GM19023 (cell line): Measurements from ENCODE around the gene EDEM3.

Experiments
- ATAC-seq: cut with Tn5 transposase; IDR thresholded peaks from one replicate; pipeline ENCODE4 v1.9.1; 2021; ENCODE audit warnings: mild to moderate bottlenecking, moderate library complexity; ENCODE audit not compliant: unreplicated experiment

EDEM3 gene

DNA sequence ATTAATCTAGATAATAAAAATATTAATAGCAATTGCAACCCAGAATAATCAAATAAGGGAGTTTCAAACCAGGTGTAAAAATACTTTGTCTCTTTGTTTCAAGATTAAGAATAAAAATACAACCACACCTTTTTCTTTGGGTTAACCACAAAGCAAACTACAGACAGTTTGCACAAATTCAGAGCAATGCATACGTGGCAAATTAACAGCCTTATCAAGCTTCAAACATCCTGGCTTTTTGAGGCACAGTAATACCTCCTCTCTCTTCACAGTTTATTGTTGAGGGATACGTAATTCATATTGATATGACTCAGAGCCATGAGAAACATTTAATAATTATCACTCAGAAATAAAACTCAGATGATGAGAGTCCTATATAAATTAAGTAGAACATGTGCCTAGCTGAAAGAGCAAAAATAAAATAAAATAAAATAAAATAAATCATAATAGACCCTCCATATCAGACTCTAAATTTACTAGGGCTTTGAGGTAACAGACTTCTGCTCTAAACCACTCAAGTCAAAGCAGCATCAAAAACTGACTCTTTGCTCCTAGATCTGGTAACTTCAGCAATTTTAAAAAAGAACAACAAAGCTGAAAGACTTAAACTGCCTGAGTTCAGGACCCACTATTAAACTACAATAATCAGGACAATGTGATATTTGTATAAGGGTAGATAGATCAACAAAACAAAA, 11.4 kb downstream of the EDEM3 start:
- no peak for ATAC-seq

DNA sequence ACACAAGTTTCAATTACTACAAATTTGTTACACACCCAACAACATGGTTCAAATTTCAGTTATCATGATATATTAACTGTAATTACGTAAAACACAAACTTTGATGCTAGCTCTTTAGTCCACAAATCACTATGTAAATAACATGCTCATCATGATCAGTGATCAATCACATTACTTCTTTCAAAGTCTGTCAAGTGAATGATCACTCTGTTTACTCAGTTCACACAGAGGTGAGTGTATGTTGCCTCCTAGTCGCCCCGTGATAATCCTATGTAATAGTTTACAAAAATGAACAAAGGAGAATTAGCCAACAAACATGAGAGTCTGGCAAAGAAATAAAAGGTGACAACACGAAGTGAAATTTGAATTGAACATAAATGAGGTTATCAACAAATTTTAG, 14.3 kb downstream of the EDEM3 start:
- ATAC-seq: no peak

DNA sequence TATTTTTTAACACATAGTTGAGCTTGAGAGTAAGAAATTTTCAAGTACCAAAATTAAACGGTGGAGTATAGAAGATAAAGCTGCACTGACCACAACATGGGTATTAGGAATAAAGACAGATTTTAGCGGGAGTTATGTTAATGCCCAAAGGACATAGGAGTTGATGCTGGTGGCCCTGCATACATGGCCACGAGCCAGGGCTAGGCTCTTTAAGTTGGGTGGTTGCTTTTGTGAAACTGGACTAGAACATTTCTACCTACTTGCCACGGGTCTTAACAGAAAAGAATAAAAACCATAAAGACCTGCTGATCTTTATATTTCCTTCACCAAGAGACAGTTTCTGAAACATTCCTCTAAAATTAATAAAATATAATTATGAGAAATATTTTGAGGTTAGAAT, 14.9 kb downstream of the EDEM3 start:
- no peak for ATAC-seq

DNA sequence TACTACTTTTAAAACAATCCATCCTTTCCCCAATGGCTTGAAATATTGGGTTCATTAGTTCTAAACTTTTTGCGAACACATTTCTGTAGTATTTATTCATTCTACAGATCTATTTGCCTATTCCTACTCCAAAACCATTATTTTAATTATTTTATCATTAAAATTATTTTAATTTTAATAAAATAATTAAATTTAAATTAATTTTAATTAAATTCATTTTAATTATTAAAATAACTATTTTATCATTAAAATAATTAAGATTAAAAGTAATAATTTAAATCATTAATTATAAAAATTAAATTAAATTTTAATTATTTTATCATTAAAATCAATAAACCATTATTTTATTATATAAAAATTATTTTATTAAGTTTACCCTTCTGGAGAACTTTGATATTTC, 15.6 kb downstream of the EDEM3 start:
- ATAC-seq: no peak

GRCh38 chr1:184734980-184735379, 19.7 kb downstream of the EDEM3 start:
- ATAC-seq: no peak

- no peak for ATAC-seq
Observed at GRCh38 chr1:184724843-184725242, 29.8 kb downstream of the EDEM3 start.

DNA sequence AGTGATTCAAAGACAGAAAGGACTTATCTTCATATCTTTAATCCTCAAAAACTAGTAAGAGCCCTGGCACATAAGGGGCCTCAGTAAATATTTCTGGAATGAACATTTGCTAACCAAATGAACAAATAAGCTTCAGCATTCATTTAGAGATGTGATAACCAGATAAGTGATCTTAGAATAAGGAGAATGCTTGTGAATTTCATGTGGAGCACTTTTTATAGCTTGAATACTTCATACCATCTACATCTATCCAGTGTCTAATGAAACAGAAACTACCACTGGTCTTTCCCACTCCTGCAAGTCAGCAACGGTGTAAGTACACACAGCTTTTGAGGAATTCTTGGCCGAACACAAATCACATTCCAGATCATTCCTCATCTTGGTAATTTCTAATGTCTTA, 38.5 kb downstream of the EDEM3 start:
- no peak for ATAC-seq

- ATAC-seq: no peak
Observed at GRCh38 chr1:184709418-184709817, 45.2 kb downstream of the EDEM3 start.

DNA sequence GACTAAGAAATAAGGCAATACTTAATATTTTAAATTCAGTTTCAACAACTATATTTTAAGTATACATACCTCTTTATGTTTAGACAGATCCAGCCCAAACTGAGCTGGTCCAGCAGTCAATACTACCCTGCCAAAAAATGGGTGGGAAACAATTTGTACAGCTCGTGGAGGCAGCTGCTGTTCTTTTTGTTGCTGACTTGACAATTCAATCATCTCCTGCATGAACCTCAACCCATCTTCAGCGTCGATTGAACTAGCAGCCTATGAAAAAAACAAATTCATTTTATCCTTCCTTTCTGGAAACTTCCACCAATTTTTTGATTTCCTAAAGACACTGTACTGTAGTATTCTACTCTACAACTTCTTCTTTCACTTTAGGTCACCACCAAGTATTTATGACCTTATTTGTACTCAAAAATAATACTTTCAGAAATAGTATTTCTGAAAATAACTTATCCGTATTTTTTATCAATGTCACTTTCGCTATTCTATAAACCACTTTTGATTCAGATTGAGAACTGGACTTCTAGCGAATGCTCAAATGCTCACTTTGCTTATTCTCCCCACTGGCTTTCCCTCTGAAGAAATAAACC, 46.5 kb downstream of the EDEM3 start:
- ATAC-seq: no peak

GRCh38 chr1:184705271-184705670, 49.4 kb downstream of the EDEM3 start:
- ATAC-seq: no peak

DNA sequence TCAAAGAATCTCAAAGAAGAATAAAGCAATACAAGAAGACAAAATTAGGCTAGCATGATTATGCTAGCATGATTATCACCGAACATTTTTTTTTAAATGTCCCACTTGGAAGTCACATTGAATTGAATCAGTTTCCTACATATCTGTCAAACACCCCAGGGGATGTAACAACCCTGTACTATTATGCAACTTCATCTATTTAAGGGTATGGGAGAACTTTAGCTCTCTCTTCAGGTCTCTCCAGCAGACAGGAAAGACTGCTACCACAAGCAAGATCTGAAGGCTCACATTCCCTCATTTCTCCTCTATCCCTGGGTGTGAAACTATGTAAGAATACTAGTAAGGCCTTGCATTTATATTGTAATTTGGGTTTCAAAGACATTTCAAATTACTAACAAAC, 52.8 kb downstream of the EDEM3 start:
- ATAC-seq: no peak

GRCh38 chr1:184698969-184699368, 55.7 kb downstream of the EDEM3 start:
- no peak for ATAC-seq

DNA sequence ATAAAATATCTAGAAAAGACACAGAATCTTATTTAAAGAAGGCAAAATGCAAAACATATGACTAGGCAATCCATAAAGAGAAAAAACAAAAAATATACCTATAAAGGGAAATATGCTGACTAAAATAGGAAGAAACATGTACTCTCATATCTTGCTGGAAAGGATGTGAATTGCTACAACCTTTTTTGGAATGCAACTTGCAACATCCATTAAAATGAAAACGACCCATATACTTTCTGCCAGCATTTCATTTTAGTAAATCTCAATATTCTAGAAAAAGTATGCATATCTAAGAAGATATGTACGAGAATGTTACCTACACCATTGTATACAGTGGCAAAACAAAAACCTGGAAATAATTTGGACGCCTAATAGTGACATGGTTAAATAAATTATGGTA, 56.6 kb downstream of the EDEM3 start:
- no peak for ATAC-seq

- ATAC-seq: no peak
Observed at GRCh38 chr1:184696403-184696802, 58.3 kb downstream of the EDEM3 start.

DNA sequence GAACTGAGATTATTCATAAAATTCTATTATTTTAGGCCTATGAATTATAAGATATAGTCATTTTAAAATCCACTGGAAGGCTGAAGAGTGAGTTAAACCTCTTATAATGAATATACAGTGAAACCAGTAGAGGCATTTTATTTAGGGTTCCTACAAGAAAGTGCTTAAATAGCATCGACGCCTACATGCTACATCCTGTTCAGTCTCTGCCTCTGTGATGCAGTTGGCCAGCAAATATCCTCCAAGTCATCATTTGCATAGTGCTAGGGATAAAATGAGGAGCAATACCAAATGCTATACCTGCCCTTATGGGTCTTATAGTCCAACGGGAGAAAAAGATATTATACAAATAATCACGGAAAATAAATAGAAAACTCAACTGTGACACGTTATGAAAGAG, 59.6 kb downstream of the EDEM3 start:
- ATAC-seq: no peak

- no peak for ATAC-seq
Observed at GRCh38 chr1:184693011-184693410, 61.6 kb downstream of the EDEM3 start.

DNA sequence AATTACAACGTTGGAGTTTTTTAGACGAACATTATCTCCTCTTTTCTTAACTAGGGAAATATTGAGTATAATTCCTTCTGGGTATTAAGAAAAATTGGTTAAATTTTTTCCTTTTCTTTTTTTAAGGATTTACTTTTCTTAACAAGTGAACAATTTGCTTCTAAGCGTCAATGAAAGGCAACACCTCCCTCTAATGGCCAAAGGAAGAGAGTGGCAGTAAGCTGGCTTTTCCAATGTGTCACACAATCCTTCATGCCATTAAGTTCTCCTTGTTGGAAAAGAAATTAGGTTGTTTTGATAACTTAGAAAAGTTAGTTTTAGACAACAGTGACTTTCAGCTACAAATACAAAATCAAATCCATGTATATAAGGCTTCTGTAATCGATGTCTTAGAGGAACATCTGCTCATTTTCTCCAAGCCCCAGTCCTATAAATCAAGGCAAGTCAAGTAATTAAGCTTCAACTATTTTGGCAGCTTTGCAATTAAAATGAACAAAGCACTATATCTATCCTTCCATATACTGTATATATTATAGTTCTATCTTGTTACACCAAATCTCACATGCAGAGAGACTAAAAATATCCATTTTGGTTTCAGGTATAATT, 62.8 kb downstream of the EDEM3 start:
- no peak for ATAC-seq

DNA sequence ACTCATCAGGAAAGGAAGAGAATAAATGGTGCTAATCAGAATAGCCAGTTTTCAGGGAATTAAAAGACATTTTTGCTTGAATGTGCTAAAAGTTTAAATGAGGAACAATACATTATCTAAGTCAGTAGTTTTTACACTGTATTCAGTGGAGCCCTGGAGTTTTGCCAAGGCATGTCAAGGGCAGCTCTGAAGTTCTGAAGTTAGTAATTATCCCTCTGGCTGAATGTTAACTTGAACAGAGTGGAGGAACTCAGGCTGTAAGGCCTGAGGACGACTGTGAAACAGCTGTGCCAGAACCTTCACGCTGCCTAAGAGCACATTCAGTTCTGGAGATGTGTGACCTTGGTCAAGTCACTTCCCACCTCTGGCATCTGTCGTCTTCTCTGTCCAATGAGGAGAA, 68.1 kb downstream of the EDEM3 start:
- ATAC-seq: no peak

- ATAC-seq: peak; percentile 68
Observed at GRCh38 chr1:184685116-184685515, 69.5 kb downstream of the EDEM3 start.

GRCh38 chr1:184684285-184685074, 70.2 kb downstream of the EDEM3 start:
- peak; percentile 10 for ATAC-seq

DNA sequence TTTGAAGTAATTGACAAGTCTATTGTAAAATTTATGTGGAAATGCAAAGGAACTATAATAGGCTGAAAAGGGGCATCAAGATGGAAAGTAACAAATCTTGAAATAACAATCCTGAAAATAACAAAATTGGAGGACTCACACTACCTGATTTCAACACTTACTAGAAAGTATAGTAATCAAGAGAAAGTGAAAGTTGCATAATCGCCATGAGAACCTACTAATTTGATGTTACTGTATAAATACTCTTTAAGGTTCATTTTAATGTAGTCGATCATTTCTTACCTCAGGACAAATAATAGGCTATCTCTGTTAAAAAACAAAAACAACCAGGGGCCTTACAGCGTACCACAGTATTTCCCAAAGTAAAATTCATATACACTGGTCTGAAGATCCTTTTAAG, 71.7 kb downstream of the EDEM3 start:
- ATAC-seq: no peak
